HEK293 (cell line): ENCODE results near the gene OR51V1.

Experiments
- GLI2 ChIP-seq: fragments of 450-650 bp; formaldehyde crosslinking; IDR thresholded peaks from 2 replicates; pipeline ENCODE4; 2017; ENCODE audit warnings: missing biosample characterization, missing genetic modification characterization, low read depth, borderline replicate concordance
- TF ChIP-seq, protein P1 (sequence below): IDR thresholded peaks from 2 replicates; pipeline ENCODE4 v1.6.1; 2011; ENCODE audit warnings: mild to moderate bottlenecking, low read depth, low read length, borderline replicate concordance
- TF ChIP-seq, protein P2 (sequence below): fragments of 450-650 bp; formaldehyde crosslinking; IDR thresholded peaks from 2 replicates; pipeline ENCODE4 v1.5.1; 2016; ENCODE audit warnings: missing biosample characterization, missing genetic modification characterization
- TF ChIP-seq, protein P3 (sequence below): fragments of 450-650 bp; formaldehyde crosslinking; IDR thresholded peaks from 2 replicates; pipeline ENCODE4 v1.5.1; 2016; ENCODE audit warnings: missing biosample characterization, missing genetic modification characterization, borderline replicate concordance

DNA sequence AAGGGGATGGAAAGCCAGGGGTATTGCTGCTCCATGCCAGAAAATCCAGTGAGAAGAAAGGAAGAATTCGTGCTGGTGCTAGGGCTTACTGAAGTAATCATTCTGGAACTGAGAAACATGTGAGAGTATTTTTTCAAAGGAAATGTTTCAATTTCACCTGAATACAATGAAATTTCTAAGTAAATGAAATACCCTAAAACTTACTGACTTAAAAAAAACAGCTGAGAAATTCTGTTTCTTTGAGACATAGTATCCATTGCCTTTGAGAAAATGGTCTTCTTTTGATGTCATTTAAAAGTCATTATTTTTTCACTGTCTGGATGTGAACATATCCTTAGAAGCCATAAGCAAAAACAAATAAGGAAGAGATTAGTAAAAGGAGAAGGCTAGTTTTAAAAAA is at the start of gene OR51V1:
- TF ChIP-seq, protein P1, sequence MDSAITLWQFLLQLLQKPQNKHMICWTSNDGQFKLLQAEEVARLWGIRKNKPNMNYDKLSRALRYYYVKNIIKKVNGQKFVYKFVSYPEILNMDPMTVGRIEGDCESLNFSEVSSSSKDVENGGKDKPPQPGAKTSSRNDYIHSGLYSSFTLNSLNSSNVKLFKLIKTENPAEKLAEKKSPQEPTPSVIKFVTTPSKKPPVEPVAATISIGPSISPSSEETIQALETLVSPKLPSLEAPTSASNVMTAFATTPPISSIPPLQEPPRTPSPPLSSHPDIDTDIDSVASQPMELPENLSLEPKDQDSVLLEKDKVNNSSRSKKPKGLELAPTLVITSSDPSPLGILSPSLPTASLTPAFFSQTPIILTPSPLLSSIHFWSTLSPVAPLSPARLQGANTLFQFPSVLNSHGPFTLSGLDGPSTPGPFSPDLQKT, result no peak
- TF ChIP-seq, protein P2, sequence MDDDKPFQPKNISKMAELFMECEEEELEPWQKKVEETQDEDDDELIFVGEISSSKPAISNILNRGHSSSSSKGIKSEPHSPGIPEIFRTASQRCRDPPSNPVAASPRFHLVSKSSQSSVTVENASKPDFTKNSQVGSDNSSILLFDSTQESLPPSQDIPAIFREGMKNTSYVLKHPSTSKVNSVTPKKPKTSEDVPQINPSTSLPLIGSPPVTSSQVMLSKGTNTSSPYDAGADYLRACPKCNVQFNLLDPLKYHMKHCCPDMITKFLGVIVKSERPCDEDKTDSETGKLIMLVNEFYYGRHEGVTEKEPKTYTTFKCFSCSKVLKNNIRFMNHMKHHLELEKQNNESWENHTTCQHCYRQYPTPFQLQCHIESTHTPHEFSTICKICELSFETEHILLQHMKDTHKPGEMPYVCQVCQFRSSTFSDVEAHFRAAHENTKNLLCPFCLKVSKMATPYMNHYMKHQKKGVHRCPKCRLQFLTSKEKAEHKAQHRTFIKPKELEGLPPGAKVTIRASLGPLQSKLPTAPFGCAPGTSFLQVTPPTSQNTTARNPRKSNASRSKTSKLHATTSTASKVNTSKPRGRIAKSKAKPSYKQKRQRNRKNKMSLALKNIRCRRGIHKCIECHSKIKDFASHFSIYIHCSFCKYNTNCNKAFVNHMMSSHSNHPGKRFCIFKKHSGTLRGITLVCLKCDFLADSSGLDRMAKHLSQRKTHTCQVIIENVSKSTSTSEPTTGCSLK (tag by site-specific recombination), result no peak
- TF ChIP-seq, protein P3, sequence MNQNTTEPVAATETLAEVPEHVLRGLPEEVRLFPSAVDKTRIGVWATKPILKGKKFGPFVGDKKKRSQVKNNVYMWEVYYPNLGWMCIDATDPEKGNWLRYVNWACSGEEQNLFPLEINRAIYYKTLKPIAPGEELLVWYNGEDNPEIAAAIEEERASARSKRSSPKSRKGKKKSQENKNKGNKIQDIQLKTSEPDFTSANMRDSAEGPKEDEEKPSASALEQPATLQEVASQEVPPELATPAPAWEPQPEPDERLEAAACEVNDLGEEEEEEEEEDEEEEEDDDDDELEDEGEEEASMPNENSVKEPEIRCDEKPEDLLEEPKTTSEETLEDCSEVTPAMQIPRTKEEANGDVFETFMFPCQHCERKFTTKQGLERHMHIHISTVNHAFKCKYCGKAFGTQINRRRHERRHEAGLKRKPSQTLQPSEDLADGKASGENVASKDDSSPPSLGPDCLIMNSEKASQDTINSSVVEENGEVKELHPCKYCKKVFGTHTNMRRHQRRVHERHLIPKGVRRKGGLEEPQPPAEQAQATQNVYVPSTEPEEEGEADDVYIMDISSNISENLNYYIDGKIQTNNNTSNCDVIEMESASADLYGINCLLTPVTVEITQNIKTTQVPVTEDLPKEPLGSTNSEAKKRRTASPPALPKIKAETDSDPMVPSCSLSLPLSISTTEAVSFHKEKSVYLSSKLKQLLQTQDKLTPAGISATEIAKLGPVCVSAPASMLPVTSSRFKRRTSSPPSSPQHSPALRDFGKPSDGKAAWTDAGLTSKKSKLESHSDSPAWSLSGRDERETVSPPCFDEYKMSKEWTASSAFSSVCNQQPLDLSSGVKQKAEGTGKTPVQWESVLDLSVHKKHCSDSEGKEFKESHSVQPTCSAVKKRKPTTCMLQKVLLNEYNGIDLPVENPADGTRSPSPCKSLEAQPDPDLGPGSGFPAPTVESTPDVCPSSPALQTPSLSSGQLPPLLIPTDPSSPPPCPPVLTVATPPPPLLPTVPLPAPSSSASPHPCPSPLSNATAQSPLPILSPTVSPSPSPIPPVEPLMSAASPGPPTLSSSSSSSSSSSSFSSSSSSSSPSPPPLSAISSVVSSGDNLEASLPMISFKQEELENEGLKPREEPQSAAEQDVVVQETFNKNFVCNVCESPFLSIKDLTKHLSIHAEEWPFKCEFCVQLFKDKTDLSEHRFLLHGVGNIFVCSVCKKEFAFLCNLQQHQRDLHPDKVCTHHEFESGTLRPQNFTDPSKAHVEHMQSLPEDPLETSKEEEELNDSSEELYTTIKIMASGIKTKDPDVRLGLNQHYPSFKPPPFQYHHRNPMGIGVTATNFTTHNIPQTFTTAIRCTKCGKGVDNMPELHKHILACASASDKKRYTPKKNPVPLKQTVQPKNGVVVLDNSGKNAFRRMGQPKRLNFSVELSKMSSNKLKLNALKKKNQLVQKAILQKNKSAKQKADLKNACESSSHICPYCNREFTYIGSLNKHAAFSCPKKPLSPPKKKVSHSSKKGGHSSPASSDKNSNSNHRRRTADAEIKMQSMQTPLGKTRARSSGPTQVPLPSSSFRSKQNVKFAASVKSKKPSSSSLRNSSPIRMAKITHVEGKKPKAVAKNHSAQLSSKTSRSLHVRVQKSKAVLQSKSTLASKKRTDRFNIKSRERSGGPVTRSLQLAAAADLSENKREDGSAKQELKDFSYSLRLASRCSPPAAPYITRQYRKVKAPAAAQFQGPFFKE (tag by site-specific recombination), result no peak
- no peak for TF ChIP-seq GLI2 (tag by site-specific recombination)
